GM13976 (cell line): Measurements from ENCODE around the gene TRAF3.

Source experiments
- DNase-seq: peaks from one replicate; pipeline ENCODE4 v3.0.0; 2012; ENCODE audit warnings: low spot score
- in situ Hi-C: fragments of 300-500 bp; cut with MboI; formaldehyde crosslinking; loops from one replicate; pipeline ENCODE4 v1.12.0; 2022; ENCODE audit warnings: low sequenced_read_pairs, mixed read lengths, inconsistent platforms; ENCODE audit not compliant: unreplicated experiment
- TF ChIP-seq, protein P1 (sequence below): IDR thresholded peaks from 2 replicates; pipeline ENCODE4 v1.5.1; 2012; ENCODE audit warnings: borderline replicate concordance, mild to moderate bottlenecking; ENCODE audit not compliant: insufficient read depth; ENCODE audit errors: extremely low read depth, missing control alignments, control extremely low read depth

TRAF3 gene

DNA sequence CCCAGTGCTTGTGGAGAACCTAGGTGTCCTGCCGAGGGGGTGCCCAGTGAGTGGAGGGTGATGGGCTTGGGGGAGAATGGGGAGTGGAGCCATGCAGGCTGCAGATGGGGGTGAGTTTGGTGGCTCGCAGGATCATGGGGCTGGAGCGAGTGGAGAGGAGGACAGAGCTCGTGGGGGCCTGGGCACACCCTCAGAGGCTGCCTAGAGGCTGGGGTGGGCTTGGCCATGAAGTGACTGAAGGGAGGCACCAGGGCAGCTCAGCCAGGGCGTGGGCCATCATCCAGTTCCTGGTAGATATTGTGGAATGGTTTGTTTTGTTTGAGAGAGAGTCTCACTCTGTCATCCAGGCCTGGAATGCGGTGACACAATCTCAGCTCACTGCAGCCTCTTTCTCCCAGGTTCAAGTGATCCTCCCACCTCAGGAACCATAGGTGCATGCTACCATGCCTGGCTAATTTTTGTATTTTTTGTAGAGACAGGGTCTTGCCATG is 101.8 kb downstream of the TRAF3 start:
- no peak for DNase-seq
- TF ChIP-seq, protein P1, sequence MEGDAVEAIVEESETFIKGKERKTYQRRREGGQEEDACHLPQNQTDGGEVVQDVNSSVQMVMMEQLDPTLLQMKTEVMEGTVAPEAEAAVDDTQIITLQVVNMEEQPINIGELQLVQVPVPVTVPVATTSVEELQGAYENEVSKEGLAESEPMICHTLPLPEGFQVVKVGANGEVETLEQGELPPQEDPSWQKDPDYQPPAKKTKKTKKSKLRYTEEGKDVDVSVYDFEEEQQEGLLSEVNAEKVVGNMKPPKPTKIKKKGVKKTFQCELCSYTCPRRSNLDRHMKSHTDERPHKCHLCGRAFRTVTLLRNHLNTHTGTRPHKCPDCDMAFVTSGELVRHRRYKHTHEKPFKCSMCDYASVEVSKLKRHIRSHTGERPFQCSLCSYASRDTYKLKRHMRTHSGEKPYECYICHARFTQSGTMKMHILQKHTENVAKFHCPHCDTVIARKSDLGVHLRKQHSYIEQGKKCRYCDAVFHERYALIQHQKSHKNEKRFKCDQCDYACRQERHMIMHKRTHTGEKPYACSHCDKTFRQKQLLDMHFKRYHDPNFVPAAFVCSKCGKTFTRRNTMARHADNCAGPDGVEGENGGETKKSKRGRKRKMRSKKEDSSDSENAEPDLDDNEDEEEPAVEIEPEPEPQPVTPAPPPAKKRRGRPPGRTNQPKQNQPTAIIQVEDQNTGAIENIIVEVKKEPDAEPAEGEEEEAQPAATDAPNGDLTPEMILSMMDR = no peak
- in situ Hi-C loops = no loop called here

DNA sequence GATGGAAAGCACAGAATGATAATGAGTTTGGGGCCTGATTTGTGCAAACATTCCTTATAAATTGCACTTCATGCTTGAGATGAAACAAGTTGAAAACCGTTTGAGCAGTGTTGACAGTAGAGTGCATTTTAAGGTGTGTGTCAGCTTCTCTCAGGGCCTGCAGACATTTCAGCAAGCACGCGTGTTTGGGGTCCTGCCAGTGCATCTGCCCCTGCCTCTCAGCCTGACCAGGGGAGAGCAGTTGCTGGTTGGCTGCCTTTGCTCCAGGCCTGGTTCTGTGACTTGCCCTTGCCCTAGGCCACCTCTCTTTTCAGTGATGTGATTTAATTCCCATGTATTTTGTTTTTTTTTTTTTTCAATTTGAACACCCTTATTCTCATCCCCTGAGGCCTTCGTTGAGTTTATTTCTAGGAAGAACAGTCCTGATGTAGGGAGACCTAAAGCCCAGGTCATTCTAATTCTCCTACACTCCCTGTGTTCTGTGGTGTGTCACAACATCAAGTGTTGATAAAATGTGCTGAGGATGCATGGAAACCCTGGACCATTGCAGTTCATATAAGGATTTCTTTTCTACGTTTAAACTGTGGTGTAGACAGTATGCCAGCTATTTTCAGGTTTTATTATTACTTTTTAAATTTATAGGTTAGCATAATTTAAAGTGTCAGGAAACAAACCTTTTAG is 105.1 kb downstream of the TRAF3 start:
- TF ChIP-seq, protein P1 = no peak
- in situ Hi-C loops = no loop called here
- DNase-seq = no peak

DNA sequence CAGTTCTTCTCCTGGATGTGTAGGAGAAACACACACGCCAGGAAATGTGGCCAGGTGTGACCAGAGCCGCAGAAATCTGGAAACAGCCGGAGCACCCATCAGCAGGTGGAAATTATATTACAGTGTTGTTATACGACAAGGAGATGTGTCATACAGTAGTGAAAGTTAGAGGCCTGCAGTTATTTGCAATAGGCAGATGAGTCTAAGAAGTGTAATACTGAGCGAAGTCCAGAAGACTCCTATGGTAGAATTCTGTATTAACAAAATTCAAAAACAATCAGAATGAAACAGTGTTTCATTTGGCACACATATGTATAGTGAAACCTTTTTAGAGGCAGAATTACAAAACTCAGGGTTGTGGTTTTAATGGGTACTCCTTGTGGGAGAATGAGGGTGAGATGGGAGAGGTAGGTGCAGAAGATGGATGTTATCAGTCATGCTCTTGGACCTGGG is 105.9 kb downstream of the TRAF3 start:
- in situ Hi-C loops = no loop called here
- DNase-seq = no peak
- TF ChIP-seq, protein P1 = no peak

DNA sequence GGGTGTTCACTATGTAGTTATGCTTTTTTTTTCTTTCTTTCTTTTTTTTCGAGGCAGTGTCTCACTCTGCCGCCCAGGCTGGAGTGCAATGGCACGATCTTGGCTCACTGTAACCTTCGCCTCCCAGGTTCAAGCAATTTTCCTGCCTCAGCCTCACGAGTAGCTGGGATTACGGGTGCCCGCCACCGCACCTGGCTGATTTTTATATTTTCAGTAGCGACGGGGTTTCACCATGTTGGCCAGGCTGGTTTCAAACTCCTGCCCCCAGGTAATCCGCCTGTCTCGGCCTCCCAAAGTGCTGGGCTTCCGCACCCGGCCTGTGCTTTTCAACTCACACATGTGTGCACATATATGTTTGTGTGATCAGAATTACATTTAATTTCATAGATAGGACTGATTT is 106.3 kb downstream of the TRAF3 start:
- TF ChIP-seq, protein P1 = no peak
- no peak for DNase-seq
- in situ Hi-C loops = no loop called here

DNA sequence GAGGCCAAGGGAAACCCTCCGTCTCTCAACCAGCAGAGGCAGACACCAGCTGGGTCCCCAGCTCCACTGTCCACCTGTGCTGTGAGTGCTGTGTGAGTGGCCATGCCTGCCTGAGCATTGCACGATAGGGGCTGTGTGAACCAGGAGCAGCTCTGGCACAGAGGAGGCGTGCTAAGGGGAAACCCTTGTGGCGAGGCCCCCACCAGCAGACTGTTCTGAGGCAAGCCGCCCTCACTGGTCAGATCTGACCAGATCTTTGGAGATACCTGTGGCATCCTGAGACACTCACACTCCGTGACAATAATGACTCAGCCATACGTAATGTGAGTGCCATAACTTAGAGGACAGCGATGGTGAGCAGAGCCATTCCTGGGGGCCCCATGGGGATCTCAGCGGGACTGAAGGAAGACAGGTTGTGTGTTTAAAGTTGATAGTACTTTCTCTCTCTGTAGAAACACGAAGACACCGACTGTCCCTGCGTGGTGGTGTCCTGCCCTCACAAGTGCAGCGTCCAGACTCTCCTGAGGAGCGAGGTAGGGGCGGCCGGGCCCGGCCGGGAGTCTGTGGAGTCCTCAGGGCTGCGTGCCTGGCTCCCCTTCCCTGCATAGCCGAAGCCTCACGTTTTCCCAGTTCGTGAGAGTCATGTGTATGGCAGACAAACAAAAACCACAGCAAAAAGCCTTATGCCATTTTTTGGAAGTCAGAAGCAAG is 108.6 kb downstream of the TRAF3 start:
- TF ChIP-seq, protein P1 = no peak
- DNase-seq = no peak
- in situ Hi-C loops = no loop called here

DNA sequence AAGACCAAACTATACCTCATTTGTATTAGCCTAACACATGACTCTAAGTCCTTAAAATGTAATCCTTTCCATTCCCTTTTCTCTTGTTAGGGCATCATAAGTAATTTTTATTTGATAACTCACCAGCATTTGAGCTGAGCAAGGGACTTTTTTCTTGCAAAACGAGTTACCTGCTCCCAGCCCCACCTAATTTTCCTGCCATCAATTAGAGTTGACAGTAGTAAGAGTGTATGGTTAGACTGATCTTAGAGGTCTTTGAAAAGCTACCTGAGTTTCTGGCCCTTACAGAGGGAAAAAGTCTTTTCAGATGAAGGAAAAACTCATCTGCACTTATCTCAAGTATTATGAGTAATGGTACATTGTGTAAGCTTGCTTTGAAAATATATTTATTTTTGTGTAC is 111.5 kb downstream of the TRAF3 start:
- TF ChIP-seq, protein P1 = no peak
- in situ Hi-C loops = no loop called here
- no peak for DNase-seq
